Activated CD8-positive, alpha-beta memory T cell treated with anti-CD3 and anti-CD28 coated beads, Interleukin-2, amount 10 ng/mL, durations not matched to agents 7 days and 5 days (primary cell): ENCODE data around the gene DPEP1. TPM values are rescaled to one million over a fixed set of nuclear protein-coding genes. Genes with fewer than 3 reads are reported as not detected.

Experiments used
- ATAC-seq: fragments of 150-1000 bp; cut with Tn5 transposase; one replicate; pipeline ENCODE4 v1.10.0; 2021; ENCODE audit warnings: moderate library complexity
- CTCF ChIA-PET: fragments of 350-600 bp; sonication (Branson Sonifier 250); formaldehyde crosslinking; loops from one replicate; lab custom pipeline; 2021; ENCODE audit warnings: antibody characterized with exemption; lab: Charles Lee
- DNase-seq: peaks from one replicate; pipeline ENCODE4 v3.0.0-alpha.2; 2020
- H3K27ac Mint-ChIP-seq: one replicate; pipeline ENCODE4 v1.8.0; 2021; ENCODE audit warnings: mild to moderate bottlenecking, mixed read lengths
- H3K27me3 Mint-ChIP-seq: one replicate; pipeline ENCODE4 v1.8.0; 2021; ENCODE audit warnings: mixed read lengths
- H3K36me3 Mint-ChIP-seq: one replicate; pipeline ENCODE4 v1.8.0; 2021; ENCODE audit warnings: mild to moderate bottlenecking, mixed read lengths
- H3K4me1 Mint-ChIP-seq: one replicate; pipeline ENCODE4 v1.8.0; 2021; ENCODE audit warnings: mixed read lengths
- H3K4me3 Mint-ChIP-seq: one replicate; pipeline ENCODE4 v1.8.0; 2021; ENCODE audit warnings: mild to moderate bottlenecking, moderate library complexity, mixed read lengths
- H3K9me3 Mint-ChIP-seq: one replicate; pipeline ENCODE4 v1.8.0; 2022; ENCODE audit warnings: low read depth, mixed read lengths
- total RNA-seq, 2 experiments: library from RNA; stranded (reverse); gene quantifications; one replicate each; pipeline ENCODE4 v1.2.3, GENCODE V29; 2021

DPEP1 gene
- total RNA-seq, 2 experiments from 2014 or later, result not detected

GRCh38 chr16:89573826-89574680 lies 39.4 kb upstream of the DPEP1 start:
- Mint-ChIP-seq H3K4me3 (no peak overlapping the region), H3K27me3 (peaks cover 31% of the 10 kb centered on the region)
- CTCF ChIA-PET, result no interaction called here

GRCh38 chr16:89574681-89575246 lies 38.7 kb upstream of the DPEP1 start:
- H3K36me3 Mint-ChIP-seq, result no peaks in the 10 kb centered on the region
- DNase-seq (peak; percentile 70), ATAC-seq (peak; percentile 79)
- H3K4me3 Mint-ChIP-seq, result no peak overlapping the region
- no peaks in the 10 kb centered on the region for H3K4me1 Mint-ChIP-seq
- no peaks in the 10 kb centered on the region for H3K9me3 Mint-ChIP-seq
- CTCF ChIA-PET, result no interaction called here
- H3K27ac Mint-ChIP-seq, result no peak overlapping the region
- H3K27me3 Mint-ChIP-seq, result peaks cover 31% of the 10 kb centered on the region

More at GRCh38 chr16:89573826-89574680, 39.4 kb upstream of the DPEP1 start:
- no peak overlapping the region for H3K27ac Mint-ChIP-seq
- H3K4me1 Mint-ChIP-seq, result no peaks in the 10 kb centered on the region
- no peaks in the 10 kb centered on the region for H3K9me3 Mint-ChIP-seq
- DNase-seq, result no peak
- ATAC-seq, result no peak
- no peaks in the 10 kb centered on the region for H3K36me3 Mint-ChIP-seq

GRCh38 chr16:89575247-89576152 lies 37.9 kb upstream of the DPEP1 start, which contains the start of gene CPNE7:
TSS of gene CPNE7 (plus strand) at chr16:89575758. CDS start at chr16:89575898, 140 bp downstream.
- H3K36me3 Mint-ChIP-seq, result no peaks in the 10 kb centered on the region
- CTCF ChIA-PET, result interaction anchor here (0.6 kb wide), 1 partner anchor 17 kb away, joined by 3 read pairs; no protein-coding TSS in a partner anchor
- no peaks in the 10 kb centered on the region for H3K4me1 Mint-ChIP-seq
- ATAC-seq (no peak), DNase-seq (no peak)
- H3K4me3 Mint-ChIP-seq, result no peak within 1 kb of the TSS
- H3K27me3 Mint-ChIP-seq, result peaks cover 31% of the 10 kb centered on the region
- no peak within 1 kb of the TSS for H3K27ac Mint-ChIP-seq
- no peaks in the 10 kb centered on the region for H3K9me3 Mint-ChIP-seq

- ATAC-seq, result no peak
- Mint-ChIP-seq H3K4me3 (no peak overlapping the region), H3K27me3 (peaks cover 31% of the 10 kb centered on the region), H3K27ac (no peak overlapping the region), H3K9me3 (no peaks in the 10 kb centered on the region), H3K36me3 (no peaks in the 10 kb centered on the region), H3K4me1 (no peaks in the 10 kb centered on the region)
- CTCF ChIA-PET, result no interaction called here
- no peak for DNase-seq
These were observed 37.0 kb upstream of the DPEP1 start for GRCh38 chr16:89576153-89577054.

GRCh38 chr16:89577055-89577759 lies 36.2 kb upstream of the DPEP1 start:
- H3K4me3 Mint-ChIP-seq, result no peak overlapping the region
- H3K4me1 Mint-ChIP-seq, result no peaks in the 10 kb centered on the region
- ATAC-seq (no peak), DNase-seq (no peak)
- H3K36me3 Mint-ChIP-seq, result no peaks in the 10 kb centered on the region
- no peak overlapping the region for H3K27ac Mint-ChIP-seq
- no peaks in the 10 kb centered on the region for H3K9me3 Mint-ChIP-seq
- CTCF ChIA-PET, result no interaction called here
- H3K27me3 Mint-ChIP-seq, result peaks cover 28% of the 10 kb centered on the region

- ATAC-seq (no peak), DNase-seq (no peak)
- Mint-ChIP-seq H3K4me1 (no peaks in the 10 kb centered on the region), H3K9me3 (no peaks in the 10 kb centered on the region), H3K4me3 (no peak overlapping the region), H3K27ac (no peak overlapping the region), H3K36me3 (no peaks in the 10 kb centered on the region), H3K27me3 (peaks cover 12% of the 10 kb centered on the region)
- CTCF ChIA-PET, result no interaction called here
These were observed 34.1 kb upstream of the DPEP1 start for GRCh38 chr16:89579351-89579750.

- peaks cover 12% of the 10 kb centered on the region for H3K27me3 Mint-ChIP-seq
- no peak overlapping the region for H3K4me3 Mint-ChIP-seq
- DNase-seq (no peak), ATAC-seq (no peak)
- no peaks in the 10 kb centered on the region for H3K4me1 Mint-ChIP-seq
- no peak overlapping the region for H3K27ac Mint-ChIP-seq
- CTCF ChIA-PET, result no interaction called here
- H3K9me3 Mint-ChIP-seq, result no peaks in the 10 kb centered on the region
- no peaks in the 10 kb centered on the region for H3K36me3 Mint-ChIP-seq
These were observed 32.3 kb upstream of the DPEP1 start for GRCh38 chr16:89581045-89581695.

- H3K4me3 Mint-ChIP-seq, result no peak overlapping the region
These were observed 31.4 kb upstream of the DPEP1 start for GRCh38 chr16:89581861-89582563.

GRCh38 chr16:89582614-89583196 lies 30.7 kb upstream of the DPEP1 start:
- Mint-ChIP-seq H3K36me3 (no peaks in the 10 kb centered on the region), H3K9me3 (no peaks in the 10 kb centered on the region), H3K4me3 (no peak overlapping the region), H3K4me1 (no peaks in the 10 kb centered on the region), H3K27me3 (peaks cover 4% of the 10 kb centered on the region), H3K27ac (no peak overlapping the region)
- CTCF ChIA-PET, result no interaction called here
- DNase-seq, result no peak
- no peak for ATAC-seq

More at GRCh38 chr16:89581861-89582563, 31.4 kb upstream of the DPEP1 start:
- Mint-ChIP-seq H3K36me3 (no peaks in the 10 kb centered on the region), H3K9me3 (no peaks in the 10 kb centered on the region), H3K27me3 (peaks cover 10% of the 10 kb centered on the region), H3K27ac (no peak overlapping the region), H3K4me1 (no peaks in the 10 kb centered on the region)
- ATAC-seq (no peak), DNase-seq (no peak)
- CTCF ChIA-PET, result no interaction called here

- Mint-ChIP-seq H3K9me3 (no peaks in the 10 kb centered on the region), H3K27me3 (peaks cover under 1% of the 10 kb centered on the region), H3K4me3 (no peak overlapping the region), H3K36me3 (no peaks in the 10 kb centered on the region), H3K27ac (no peak overlapping the region), H3K4me1 (no peaks in the 10 kb centered on the region)
- ATAC-seq (no peak), DNase-seq (no peak)
- CTCF ChIA-PET, result no interaction called here
These were observed 30.1 kb upstream of the DPEP1 start for GRCh38 chr16:89583197-89583894.
